Nephron (organoid): ENCODE measurements around the gene TMEM140.

Experiments used
- H3K27ac Mint-ChIP-seq, 3 experiments: 2 replicates each; pipeline ENCODE4 v1.8.0; 2020; ENCODE audit warnings: mixed read lengths in 3 of 3, mild to moderate bottlenecking in 2 of 3, moderate library complexity in 1 of 3
- H3K27me3 Mint-ChIP-seq: 2 replicates; pipeline ENCODE4 v1.8.0; 2021; ENCODE audit warnings: low read depth, mild to moderate bottlenecking, moderate library complexity, mixed read lengths
- H3K36me3 Mint-ChIP-seq: 2 replicates; pipeline ENCODE4 v1.8.0; 2020; ENCODE audit warnings: low read depth, mixed read lengths
- H3K4me1 Mint-ChIP-seq: 2 replicates; pipeline ENCODE4 v1.8.0; 2020; ENCODE audit warnings: mixed read lengths
- H3K4me3 Mint-ChIP-seq, 3 experiments: 2 replicates each; pipeline ENCODE4 v1.8.0; 2020; ENCODE audit warnings: mild to moderate bottlenecking in 3 of 3, mixed read lengths in 3 of 3, moderate library complexity in 2 of 3
- H3K9me3 Mint-ChIP-seq: 2 replicates; pipeline ENCODE4 v1.8.0; 2020; ENCODE audit warnings: mixed read lengths
- CTCF ChIP-seq, 3 experiments: fragments of 200-600 bp; sonication (generic); IDR thresholded peaks; one replicate each; pipeline ENCODE4 v1.5.0; 2021; ENCODE audit warnings: antibody characterized with exemption in 3 of 3; ENCODE audit not compliant: unreplicated experiment in 3 of 3

TMEM140 gene

GRCh38 chr7:135181261-135181928 lies 33.5 kb downstream of the TMEM140 start:
- H3K4me1 Mint-ChIP-seq = no peaks in the 10 kb centered on the region

GRCh38 chr7:135181929-135182678 lies 34.2 kb downstream of the TMEM140 start:
- TF ChIP-seq CTCF (IDR thresholded peaks at IDR 0.05; ENCODE audit: unreplicated experiment in 3 of 3) = no peak
- Mint-ChIP-seq H3K27ac (no peak overlapping the region), H3K4me3 (no peak overlapping the region), H3K4me1 (no peaks in the 10 kb centered on the region), H3K36me3 (peaks cover 89% of the 10 kb centered on the region), H3K27me3 (no peaks in the 10 kb centered on the region), H3K9me3 (peaks cover 48% of the 10 kb centered on the region)

More at GRCh38 chr7:135181261-135181928, 33.5 kb downstream of the TMEM140 start:
- Mint-ChIP-seq H3K36me3 (peaks cover 89% of the 10 kb centered on the region), H3K27ac (no peak overlapping the region), H3K4me3 (no peak overlapping the region), H3K9me3 (peaks cover 48% of the 10 kb centered on the region), H3K27me3 (no peaks in the 10 kb centered on the region)
- TF ChIP-seq CTCF (IDR thresholded peaks at IDR 0.05; ENCODE audit: unreplicated experiment in 3 of 3) = no peak

GRCh38 chr7:135183478-135183877 lies 35.6 kb downstream of the TMEM140 start:
- TF ChIP-seq CTCF (IDR thresholded peaks at IDR 0.05; ENCODE audit: unreplicated experiment in 3 of 3) = no peak
- Mint-ChIP-seq H3K4me3 (no peak overlapping the region), H3K27ac (no peak overlapping the region), H3K36me3 (peaks cover 95% of the 10 kb centered on the region), H3K4me1 (no peaks in the 10 kb centered on the region), H3K9me3 (peaks cover 46% of the 10 kb centered on the region), H3K27me3 (no peaks in the 10 kb centered on the region)

- peaks cover 37% of the 10 kb centered on the region for H3K9me3 Mint-ChIP-seq
- H3K27ac Mint-ChIP-seq = no peak overlapping the region
- no peak for TF ChIP-seq CTCF (IDR thresholded peaks at IDR 0.05; ENCODE audit: unreplicated experiment in 3 of 3)
- H3K36me3 Mint-ChIP-seq = peaks cover 92% of the 10 kb centered on the region
- no peaks in the 10 kb centered on the region for H3K27me3 Mint-ChIP-seq
- H3K4me3 Mint-ChIP-seq = no peak overlapping the region
- H3K4me1 Mint-ChIP-seq = no peaks in the 10 kb centered on the region
Observed at GRCh38 chr7:135184254-135184841, 36.5 kb downstream of the TMEM140 start.

GRCh38 chr7:135185471-135186260 lies 37.8 kb downstream of the TMEM140 start:
- peaks cover 29% of the 10 kb centered on the region for H3K9me3 Mint-ChIP-seq
- H3K4me1 Mint-ChIP-seq = no peaks in the 10 kb centered on the region
- H3K27ac Mint-ChIP-seq = no peak overlapping the region
- no peak overlapping the region for H3K4me3 Mint-ChIP-seq
- peaks cover 94% of the 10 kb centered on the region for H3K36me3 Mint-ChIP-seq
- TF ChIP-seq CTCF (IDR thresholded peaks at IDR 0.05; ENCODE audit: unreplicated experiment in 3 of 3) = no peak
- H3K27me3 Mint-ChIP-seq = no peaks in the 10 kb centered on the region
